PC-3 (cell line): Measurements from ENCODE around the gene GRB2. TPM values are rescaled to one million over a fixed set of nuclear protein-coding genes. Genes with fewer than 3 reads are reported as not detected.
"Not testable (repeated sequence)": the region's sequence is repeated elsewhere in the genome, so short reads cannot be mapped to it uniquely, and the experiment has no call there.

ENCODE experiments used
- ATAC-seq: fragments of 200-7000 bp; cut with Tn5 transposase; 2 replicates; pipeline ENCODE4 v1.9.1; 2020; ENCODE audit warnings: mild to moderate bottlenecking, moderate library complexity
- Bru-seq: library from RNA; stranded (reverse); fragments of 400-500 nt; gene quantifications from one replicate; lab custom pipeline; 2021; lab: Mats Ljungman, UMichigan
- BruChase-seq, 2 experiments: library from RNA; stranded (reverse); fragments of 400-500 nt; gene quantifications; one replicate each; lab custom pipeline; 2021; lab: Mats Ljungman, UMichigan
- BruUV-seq: library from RNA; stranded (reverse); fragments of 400-500 nt; replicated peaks from 2 replicates; lab custom pipeline; 2021; lab: Mats Ljungman, UMichigan
- CTCF ChIA-PET: fragments of 300-600 bp; sonication (Branson Sonifier 250); formaldehyde crosslinking; loops from one replicate; lab custom pipeline; 2022; ENCODE audit warnings: antibody characterized with exemption; lab: Charles Lee
- POLR2A ChIA-PET: fragments of 300-600 bp; sonication (Branson Sonifier 250); formaldehyde crosslinking; loops from one replicate; lab custom pipeline; 2022; ENCODE audit warnings: antibody characterized with exemption; ENCODE audit not compliant: unreplicated experiment; lab: Charles Lee
- DNase-seq: peaks from one replicate; pipeline ENCODE4 v3.0.0-alpha.2; 2015
- H2AFZ ChIP-seq: fragments of 300-600 bp; sonication (generic); 2 replicates; pipeline ENCODE4 v1.6.0; 2016; ENCODE audit warnings: antibody characterized with exemption, low read length
- H3F3A ChIP-seq: fragments of 300-600 bp; sonication (generic); one replicate; pipeline ENCODE4 v1.6.0; 2017; ENCODE audit warnings: antibody characterized with exemption, low read length, control low read depth, mild to moderate bottlenecking; ENCODE audit not compliant: unreplicated experiment
- H3K27ac ChIP-seq: fragments of 300-600 bp; sonication (generic); 2 replicates; pipeline ENCODE4 v1.5.1; 2016; ENCODE audit warnings: mild to moderate bottlenecking, low read length
- H3K27me3 ChIP-seq: fragments of 300-600 bp; sonication (generic); 2 replicates; pipeline ENCODE4 v1.6.1; 2016; ENCODE audit warnings: low read length, mixed read lengths
- H3K36me3 ChIP-seq: fragments of 300-600 bp; sonication (generic); 2 replicates; pipeline ENCODE4 v1.6.1; 2016; ENCODE audit warnings: low read depth, mixed run types, low read length, mixed read lengths
- H3K4me1 ChIP-seq: fragments of 300-600 bp; sonication (generic); 2 replicates; pipeline ENCODE4 v1.5.1; 2016; ENCODE audit warnings: low read length; ENCODE audit not compliant: insufficient read depth
- H3K4me2 ChIP-seq: fragments of 300-600 bp; sonication (generic); 2 replicates; pipeline ENCODE4 v1.6.0; 2016; ENCODE audit warnings: low read length
- H3K4me3 ChIP-seq: fragments of 300-600 bp; sonication (generic); 2 replicates; pipeline ENCODE4 v1.5.1; 2016; ENCODE audit warnings: mild to moderate bottlenecking, low read length, mixed read lengths
- H3K79me2 ChIP-seq: fragments of 300-600 bp; sonication (generic); 2 replicates; pipeline ENCODE4 v1.6.1; 2017; ENCODE audit warnings: low read length, mixed read lengths
- H3K9ac ChIP-seq: fragments of 300-600 bp; sonication (generic); 2 replicates; pipeline ENCODE4 v1.6.0; 2016; ENCODE audit warnings: mild to moderate bottlenecking, low read length
- H3K9me2 ChIP-seq: fragments of 300-600 bp; sonication (generic); replicated peaks from 2 replicates; pipeline ENCODE4 v1.6.1; 2016; ENCODE audit warnings: mixed run types, low read length, mixed read lengths
- H3K9me3 ChIP-seq: fragments of 300-600 bp; sonication (generic); 2 replicates; pipeline ENCODE4 v1.6.1; 2016; ENCODE audit warnings: low read length, mixed read lengths
- H4K20me1 ChIP-seq: fragments of 300-600 bp; sonication (generic); 2 replicates; pipeline ENCODE4 v1.6.1; 2016; ENCODE audit warnings: low read length, mixed read lengths
- CTCF ChIP-seq: fragments of 300-600 bp; sonication (generic); conservative IDR thresholded peaks from 2 replicates; pipeline ENCODE4 v1.5.1; 2017; ENCODE audit warnings: antibody characterized with exemption, low read depth, mild to moderate bottlenecking, low read length
- EZH2 ChIP-seq: fragments of 300-600 bp; sonication (generic); IDR thresholded peaks from one replicate; pipeline ENCODE4 v1.6.1; 2017; ENCODE audit warnings: antibody characterized with exemption, mild to moderate bottlenecking, low read length; ENCODE audit not compliant: unreplicated experiment
- EZH2phosphoT487 ChIP-seq: fragments of 300-600 bp; sonication (generic); IDR thresholded peaks from 2 replicates; pipeline ENCODE4 v1.6.1; 2018; ENCODE audit warnings: mild to moderate bottlenecking, antibody characterized with exemption, low read length, borderline replicate concordance
- intact Hi-C: fragments of 100-400 bp; cut with micrococcal nuclease; formaldehyde crosslinking; loops from 2 replicates; pipeline ENCODE4 v1.9.0; 2023
- long read RNA-seq: library from polyadenylated mRNA; unstranded; transcript quantifications from one replicate; pipeline ENCODE4 v2.0.0, GENCODE V29; 2021; ENCODE audit not compliant: unreplicated experiment
- total RNA-seq: library from RNA; depleted of rRNA; stranded (reverse); fragments of >200 nt; gene quantifications from 2 replicates; pipeline ENCODE4 v1.2.3, GENCODE V29; 2014; rRNA removed

Gene GRB2
- total RNA-seq (224 and 282 TPM in 2 replicates), Bru-seq, nascent RNA (percentile 90 among the genes with signal in this experiment), BruChase-seq, experiment 1, labeled RNA remaining after a 6-hour chase (percentile 92 among the genes with signal in this experiment), BruChase-seq, experiment 2, labeled RNA remaining after a 2-hour chase (percentile 88 among the genes with signal in this experiment)
- long read RNA-seq, transcript GRB2-202 (6 exons, 3,248 nt) = major isoform, 317 of 562 reads
- long read RNA-seq, transcript GRB2-205 (5 exons, 3,182 nt) = minor isoform, 34 of 562 reads
- long read RNA-seq, partial matches to known transcripts = 63 of 562 reads
- long read RNA-seq, other reads (novel, unspliced or antisense) = 141 of 562 reads

- TF ChIP-seq EZH2 (no peak), EZH2phosphoT487 (no peak), CTCF (no peak)
- Histone ChIP-seq H3K4me1 (peaks cover 14% of the 10 kb centered on the region), H3K9me3 (no peaks in the 10 kb centered on the region), H3F3A (peaks cover 6% of the 10 kb centered on the region), H3K4me2 (peak within 1 kb of the TSS; percentile 96), H3K4me3 (peak within 1 kb of the TSS; percentile 96), H3K9ac (peak within 1 kb of the TSS; percentile 95), H3K27me3 (no peaks in the 10 kb centered on the region), H3K79me2 (peaks cover 49% of the 10 kb centered on the region), H3K36me3 (0 out of 2 replicates have a peak, but pooled peaks cover 2% of the 10 kb centered on the region), H2AFZ (peak within 1 kb of the TSS; percentile 94), H3K27ac (peak within 1 kb of the TSS; percentile 12), H3K9me2 (no peaks in the 10 kb centered on the region), H4K20me1 (peaks cover 28% of the 10 kb centered on the region)
- intact Hi-C loops = loop anchor here (1.0 to 2.0 kb wide), 2 partner anchors 41 to 116 kb away; partner anchors contain the start of gene SLC25A19
- ATAC-seq = peak; percentile 81
- CTCF ChIA-PET = interaction anchor here (0.5 to 1.4 kb wide), 9 partner anchors 10 to 136 kb away, joined by 3 to 11 read pairs (median 6); partner anchors contain the start of gene MIF4GD
- POLR2A ChIA-PET = interaction anchor here (0.5 to 1.0 kb wide), 6 partner anchors 12 to 134 kb away, joined by 3 to 6 read pairs (median 4); partner anchors contain the start of genes MIF4GD and SLC25A19
- no TSS peak for BruUV-seq
- DNase-seq = peak; percentile 99
Measured at GRCh38 chr17:75405365-75406221, at the start of gene GRB2. Gene GRB2, minus strand, starts transcription at chr17:75405678. Its CDS starts 12,050 bp downstream, at chr17:75393628.

GRCh38 chr17:75454672-75455071 is 49.2 kb upstream of the GRB2 start:
- H3K9me2 ChIP-seq, POLR2A ChIA-PET, DNase-seq, BruUV-seq, H3K27me3 ChIP-seq, H3K9me3 ChIP-seq, H2AFZ ChIP-seq, H3F3A ChIP-seq, H3K27ac ChIP-seq, H3K9ac ChIP-seq, ATAC-seq, H3K4me2 ChIP-seq, H3K4me3 ChIP-seq, H3K36me3 ChIP-seq, CTCF ChIA-PET, H4K20me1 ChIP-seq: not testable (repeated sequence)
- Histone ChIP-seq H3K79me2 (peaks cover 20% of the 10 kb centered on the region), H3K4me1 (peaks cover 28% of the 10 kb centered on the region)
- intact Hi-C loops = loop anchor here (5.0 kb wide), 1 partner anchor 63 kb away; the partner anchor contains the start of genes CASKIN2 and TSEN54

DNA sequence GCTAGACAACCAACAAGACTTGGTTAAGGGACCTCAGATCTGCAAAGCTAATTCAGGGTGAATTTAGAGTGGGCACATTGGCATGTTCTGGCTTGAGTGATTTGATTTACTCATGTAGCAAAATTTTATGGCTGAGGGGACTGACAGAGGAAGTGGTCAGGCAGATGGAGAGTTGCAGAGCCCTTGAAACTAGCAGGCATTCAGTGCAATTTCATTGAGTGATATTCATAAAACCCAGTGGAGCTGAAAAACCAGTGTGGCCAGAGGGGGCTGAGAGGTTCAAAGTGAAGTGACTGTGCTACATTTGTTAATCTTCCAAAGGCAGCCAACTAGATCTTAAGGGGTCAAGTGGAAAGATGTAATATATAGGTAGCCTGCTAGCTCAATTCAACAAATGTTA is 48.7 kb upstream of the GRB2 start:
- Histone ChIP-seq H3K27me3 (no peaks in the 10 kb centered on the region), H3K9me2 (no peaks in the 10 kb centered on the region), H3K79me2 (peaks cover 20% of the 10 kb centered on the region), H3K9ac (no peak overlapping the region), H4K20me1 (no peaks in the 10 kb centered on the region), H3K4me1 (peaks cover 24% of the 10 kb centered on the region), H3K4me2 (no peak overlapping the region), H2AFZ (0 out of 2 replicates have a peak overlapping the region, but pooled peaks have one; percentile 15), H3K27ac (no peak overlapping the region), H3K4me3 (no peak overlapping the region), H3K36me3 (no peaks in the 10 kb centered on the region), H3F3A (no peaks in the 10 kb centered on the region), H3K9me3 (no peaks in the 10 kb centered on the region)
- peak; percentile 28 for DNase-seq
- ATAC-seq = no peak
- intact Hi-C loops = no loop called here
- no peak for TF ChIP-seq EZH2
- TF ChIP-seq CTCF = no peak
- TF ChIP-seq EZH2phosphoT487 = no peak
- ChIA-PET POLR2A (interaction anchor here (0.5 to 0.7 kb wide), 2 partner anchors 19 to 131 kb away, joined by 3 to 6 read pairs; no protein-coding TSS in a partner anchor), CTCF (no interaction called here)
- BruUV-seq = no TSS peak
